ENCODE results near the gene SNAPIN.

SNAPIN gene

GRCh38 chr1:153643100-153643499 lies 15.4 kb upstream of the SNAPIN start:
- TF ChIP-seq POLR2AphosphoS5 (IDR thresholded peaks at IDR 0.05; ENCODE audit: low read depth, low read length) (no peak), SIN3A (IDR thresholded peaks at IDR 0.05; ENCODE audit: borderline replicate concordance, insufficient read depth, low read length) (no peak), TAF1 (IDR thresholded peaks at IDR 0.05; ENCODE audit: borderline replicate concordance, insufficient read depth, low read length) (no peak), FOXP2 (optimal IDR thresholded peaks at IDR 0.05; ENCODE audit: borderline replicate concordance, extremely low read depth, extremely low read length, insufficient read depth) (no peak), REST (IDR thresholded peaks at IDR 0.05; ENCODE audit: insufficient read depth in 1 of 2, low read depth in 2 of 2, low read length in 2 of 2) (no peak)

GRCh38 chr1:153643816-153644215 lies 14.7 kb upstream of the SNAPIN start:
- no peak for TF ChIP-seq POLR2AphosphoS5 (IDR thresholded peaks at IDR 0.05; ENCODE audit: low read depth, low read length)
- TF ChIP-seq FOXP2 (optimal IDR thresholded peaks at IDR 0.05; ENCODE audit: borderline replicate concordance, extremely low read depth, extremely low read length, insufficient read depth): no peak
- TF ChIP-seq TAF1 (IDR thresholded peaks at IDR 0.05; ENCODE audit: borderline replicate concordance, insufficient read depth, low read length): no peak
- TF ChIP-seq SIN3A (IDR thresholded peaks at IDR 0.05; ENCODE audit: borderline replicate concordance, insufficient read depth, low read length): no peak
- TF ChIP-seq REST (IDR thresholded peaks at IDR 0.05; ENCODE audit: insufficient read depth in 1 of 2, low read depth in 2 of 2, low read length in 2 of 2): no peak

GRCh38 chr1:153646672-153647345 lies 11.7 kb upstream of the SNAPIN start:
- TF ChIP-seq POLR2AphosphoS5 (IDR thresholded peaks at IDR 0.05; ENCODE audit: low read depth, low read length) (no peak; the same call in none of the 2 replicates), TAF1 (IDR thresholded peaks at IDR 0.05; ENCODE audit: borderline replicate concordance, insufficient read depth, low read length) (no peak), FOXP2 (optimal IDR thresholded peaks at IDR 0.05; ENCODE audit: borderline replicate concordance, extremely low read depth, extremely low read length, insufficient read depth) (no peak)

- no peak for TF ChIP-seq REST (IDR thresholded peaks at IDR 0.05; ENCODE audit: insufficient read depth in 1 of 2, low read depth in 2 of 2, low read length in 2 of 2)
- no peak; the same call in 1 of the 2 replicates for TF ChIP-seq SIN3A (IDR thresholded peaks at IDR 0.05; ENCODE audit: borderline replicate concordance, insufficient read depth, low read length)
- peak; percentile 56; the same call in 1 of the 2 replicates for TF ChIP-seq POLR2AphosphoS5 (IDR thresholded peaks at IDR 0.05; ENCODE audit: low read depth, low read length)
Measured at GRCh38 chr1:153647346-153647714, 11.2 kb upstream of the SNAPIN start.

DNA sequence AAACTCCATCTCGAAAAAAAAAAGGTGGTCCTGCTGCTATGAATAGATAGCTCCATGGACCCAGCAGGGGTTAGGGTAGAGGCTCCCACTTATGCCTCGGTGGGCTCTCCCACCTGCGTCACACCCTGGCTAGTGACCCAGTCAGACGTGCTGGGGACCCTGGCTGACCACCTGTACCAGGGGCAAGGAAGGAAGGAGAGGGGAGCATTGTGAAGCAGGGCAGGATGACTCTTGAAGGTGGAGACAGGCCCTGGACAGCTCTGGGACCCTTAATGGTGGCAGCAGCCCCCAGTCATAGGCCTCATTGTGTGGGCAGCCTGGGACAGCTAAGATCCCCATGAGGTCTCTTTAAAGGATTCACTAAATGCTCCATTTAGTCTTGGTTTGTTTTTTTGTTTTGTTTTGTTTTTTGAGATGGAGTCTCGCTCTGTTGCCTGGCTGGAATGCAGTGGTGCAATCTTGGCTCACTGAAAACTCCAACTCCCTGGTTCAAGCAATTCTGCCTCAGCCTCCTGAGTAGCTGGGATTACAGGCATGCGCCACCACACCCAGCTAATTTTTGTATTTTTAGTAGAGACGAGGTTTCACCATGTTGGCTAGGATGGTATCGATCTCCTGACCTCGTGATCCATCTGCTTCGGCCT lies 10.4 kb upstream of the SNAPIN start:
- TF ChIP-seq POLR2AphosphoS5 (IDR thresholded peaks at IDR 0.05; ENCODE audit: low read depth, low read length): no peak
- TF ChIP-seq TAF1 (IDR thresholded peaks at IDR 0.05; ENCODE audit: borderline replicate concordance, insufficient read depth, low read length): no peak
- no peak for TF ChIP-seq SIN3A (IDR thresholded peaks at IDR 0.05; ENCODE audit: borderline replicate concordance, insufficient read depth, low read length)
- no peak for TF ChIP-seq FOXP2 (optimal IDR thresholded peaks at IDR 0.05; ENCODE audit: borderline replicate concordance, extremely low read depth, extremely low read length, insufficient read depth)
- no peak for TF ChIP-seq REST (IDR thresholded peaks at IDR 0.05; ENCODE audit: insufficient read depth in 1 of 2, low read depth in 2 of 2, low read length in 2 of 2)
